A549 (cell line): ENCODE measurements around the gene KRTAP2-4. TPM values are rescaled to one million over a fixed set of nuclear protein-coding genes. Genes with fewer than 3 reads are reported as not detected.
A peak's percentile ranks its signal among the peaks of the same experiment; 100 is the strongest.
"Not testable (repeated sequence)": the region's sequence is repeated elsewhere in the genome, so short reads cannot be mapped to it uniquely, and the experiment has no call there.

Experiments used
- ATAC-seq, 2 experiments: fragments of 200-7000 bp in 1 of 2; fragments of >200 bp in 1 of 2; cut with Nextera tagmentation in 1 of 2; cut with Tn5 transposase in 1 of 2; 3 replicates each; pipeline versions ENCODE4 v1.8.0 to v1.9.1; 2018 to 2020; ENCODE audit warnings: mild to moderate bottlenecking in 1 of 2, moderate library complexity in 1 of 2
- CTCF ChIA-PET: fragments of 300-600 bp; sonication (Branson Sonifier 250); formaldehyde crosslinking; extraction: SDS; loops from one replicate; lab custom pipeline; 2021; ENCODE audit warnings: antibody characterized with exemption, inconsistent platforms; lab: Yijun Ruan, JAX
- POLR2A ChIA-PET: fragments of 350-600 bp; formaldehyde crosslinking; extraction: SDS; loops from one replicate; lab custom pipeline; 2021; ENCODE audit warnings: antibody characterized with exemption, inconsistent platforms; lab: Yijun Ruan, JAX
- DNase-seq, 2 experiments: peaks; one replicate each; pipeline versions ENCODE4 v3.0.0 to v3.0.0-alpha.2; 2011 to 2016; ENCODE audit warnings: low read depth in 1 of 2, low spot score in 1 of 2
- FAIRE-seq: peaks from 2 replicates; lab custom pipeline; 2011; peaks lifted over from hg19 to GRCh38; lab: Jason Lieb, UNC
- H3K27ac ChIP-seq, 2 experiments: fragments of >200 bp; sonication (Bioruptor Twin); formaldehyde crosslinking; 3 replicates each; pipeline ENCODE4 v1.5.1; 2016 to 2017
- H3K4me1 ChIP-seq: fragments of >200 bp; sonication (Bioruptor Twin); formaldehyde crosslinking; 3 replicates; pipeline ENCODE4 v1.6.1; 2016
- H3K4me2 ChIP-seq: fragments of >200 bp; sonication (Bioruptor Twin); formaldehyde crosslinking; 3 replicates; pipeline ENCODE4 v1.6.1; 2016
- H3K4me3 ChIP-seq: fragments of >200 bp; sonication (Bioruptor Twin); formaldehyde crosslinking; 3 replicates; pipeline ENCODE4 v1.5.1; 2016
- H3K9me3 ChIP-seq: fragments of >200 bp; sonication (Bioruptor Twin); formaldehyde crosslinking; 3 replicates; pipeline ENCODE4 v1.6.1; 2016
- CBX2 ChIP-seq: fragments of 200-600 bp; sonication (generic); IDR thresholded peaks from 2 replicates; pipeline ENCODE4 v1.6.1; 2016; ENCODE audit warnings: low read depth, mild to moderate bottlenecking, borderline replicate concordance
- CHD2 ChIP-seq: fragments of 150-350 bp; IDR thresholded peaks from 2 replicates; pipeline ENCODE4 v1.6.1; 2014; ENCODE audit warnings: low read length; ENCODE audit not compliant: partially characterized antibody
- CHD4 ChIP-seq: fragments of 200-600 bp; sonication (generic); IDR thresholded peaks from 2 replicates; pipeline ENCODE4 v1.6.1; 2016; ENCODE audit warnings: antibody characterized with exemption, mild to moderate bottlenecking, borderline replicate concordance
- EP300 ChIP-seq, 2 experiments: fragments of >200 bp; sonication (Bioruptor Twin); formaldehyde crosslinking; IDR thresholded peaks; 2 replicates in 1 of 2; 3 replicates in 1 of 2; pipeline ENCODE4 v1.6.1; 2016 to 2017
- FOSB ChIP-seq: fragments of 250-450 bp; sonication (Bioruptor Pico); IDR thresholded peaks from 2 replicates; pipeline ENCODE4 v1.5.0; 2020; ENCODE audit warnings: mild to moderate bottlenecking, moderate library complexity
- FOSL2 ChIP-seq, 2 experiments: fragments of 450-650 bp in 1 of 2; fragments of >200 bp in 1 of 2; sonication (Bioruptor Twin) in 1 of 2; formaldehyde crosslinking; IDR thresholded peaks; 2 replicates each; pipeline versions ENCODE4 v1.5.0 to v1.6.1; 2016 to 2020; ENCODE audit warnings: mild to moderate bottlenecking in 1 of 2, moderate library complexity in 1 of 2
- FOXS1 ChIP-seq: fragments of 250-450 bp; sonication (Bioruptor Pico); IDR thresholded peaks from 2 replicates; pipeline ENCODE4 v1.5.0; 2020; ENCODE audit warnings: mild to moderate bottlenecking, moderate library complexity
- GATA3 ChIP-seq: IDR thresholded peaks from 2 replicates; pipeline ENCODE4 v1.6.1; 2012; ENCODE audit warnings: borderline replicate concordance
- HEYL ChIP-seq: fragments of 250-450 bp; sonication (Bioruptor Pico); IDR thresholded peaks from 2 replicates; pipeline ENCODE4 v1.8.0; 2021; ENCODE audit warnings: mild to moderate bottlenecking, moderate library complexity
- HOXB13 ChIP-seq: fragments of 250-450 bp; sonication (Bioruptor Pico); IDR thresholded peaks from 2 replicates; pipeline ENCODE4 v1.5.0; 2020; ENCODE audit warnings: low read depth, mild to moderate bottlenecking, moderate library complexity
- JUN ChIP-seq, 2 experiments: fragments of >200 bp; sonication (Bioruptor Twin); formaldehyde crosslinking; IDR thresholded peaks; 2 replicates in 1 of 2; 3 replicates in 1 of 2; pipeline ENCODE4 v1.6.1; 2016 to 2017
- JUNB ChIP-seq: fragments of >200 bp; sonication (Bioruptor Twin); formaldehyde crosslinking; IDR thresholded peaks from 2 replicates; pipeline ENCODE4 v1.6.1; 2016
- KDM5A ChIP-seq: fragments of 200-600 bp; sonication (generic); IDR thresholded peaks from 2 replicates; pipeline ENCODE4 v1.6.1; 2016; ENCODE audit warnings: antibody characterized with exemption, mild to moderate bottlenecking
- MAFK ChIP-seq: fragments of 450-650 bp; IDR thresholded peaks from 2 replicates; pipeline ENCODE4 v1.6.1; 2014; ENCODE audit not compliant: partially characterized antibody
- RAD21 ChIP-seq, 2 experiments: fragments of >200 bp in 1 of 2; sonication (Bioruptor Twin) in 1 of 2; formaldehyde crosslinking in 1 of 2; IDR thresholded peaks in 1 of 2; conservative IDR thresholded peaks in 1 of 2; 2 replicates in 1 of 2; 3 replicates in 1 of 2; pipeline ENCODE4 v1.6.1; 2012 to 2018; ENCODE audit warnings: inconsistent platforms in 1 of 2
- RCOR1 ChIP-seq: fragments of 150-350 bp; IDR thresholded peaks from 2 replicates; pipeline ENCODE4 v1.6.1; 2014; ENCODE audit warnings: antibody characterized with exemption, low read length, low read depth
- SREBF2 ChIP-seq: fragments of 450-650 bp; IDR thresholded peaks from 2 replicates; pipeline ENCODE4 v1.6.1; 2014; ENCODE audit warnings: mild to moderate bottlenecking, moderate library complexity
- ZC3H11A ChIP-seq: fragments of 450-650 bp; IDR thresholded peaks from 2 replicates; pipeline ENCODE4 v1.6.1; 2014; ENCODE audit warnings: antibody characterized with exemption, mild to moderate bottlenecking
- ZNF302 ChIP-seq: fragments of 250-450 bp; sonication (Bioruptor Pico); IDR thresholded peaks from 2 replicates; pipeline ENCODE4 v1.9.0; 2021; ENCODE audit warnings: inconsistent platforms, mild to moderate bottlenecking, moderate library complexity
- whole genome bisulfite sequencing: methylation state at CpG from one replicate; pipeline ENCODE4 v1.1.6; 2017; ENCODE audit errors: missing lambda C conversion rate; 5-methylcytosine and 5-hydroxymethylcytosine counted together
- polyA plus RNA-seq, 4 experiments: library from polyadenylated mRNA; depleted of rRNA in 3 of 4; stranded (reverse); fragments of >200 nt; fragmentation: RNase III in 1 of 4; extraction: RNeasy Plus Mini Kit Qiagen cat#74134 plus additional on column Dnase treatment in 1 of 4; gene quantifications; 2 replicates in 3 of 4; 3 replicates in 1 of 4; pipeline ENCODE4 v1.2.3, GENCODE V29; 2011 to 2017
- TF ChIP-seq, protein P1 (sequence below): IDR thresholded peaks from 2 replicates; pipeline ENCODE4 v1.6.1; 2012
- TF ChIP-seq, protein P2 (sequence below): fragments of 250-450 bp; sonication (Bioruptor Pico); IDR thresholded peaks from 2 replicates; pipeline ENCODE4 v1.5.0; 2020; ENCODE audit warnings: low read depth, mild to moderate bottlenecking, moderate library complexity
- TF ChIP-seq, protein P3 (sequence below): fragments of >200 bp; sonication (Bioruptor Twin); formaldehyde crosslinking; IDR thresholded peaks from 3 replicates; pipeline ENCODE4 v1.6.1; 2016
- TF ChIP-seq, protein P4 (sequence below): IDR thresholded peaks from 2 replicates; pipeline ENCODE4 v1.6.1; 2012; ENCODE audit warnings: low read depth, borderline replicate concordance
- TF ChIP-seq, protein P5 (sequence below): fragments of 250-450 bp; sonication (Bioruptor Pico); IDR thresholded peaks from 2 replicates; pipeline ENCODE4 v1.5.0; 2021; ENCODE audit warnings: mild to moderate bottlenecking, moderate library complexity, borderline replicate concordance

Gene KRTAP2-4
- polyA plus RNA-seq, 2 of the 4 experiments (the other 2 are of a cell fraction): not detected

DNA sequence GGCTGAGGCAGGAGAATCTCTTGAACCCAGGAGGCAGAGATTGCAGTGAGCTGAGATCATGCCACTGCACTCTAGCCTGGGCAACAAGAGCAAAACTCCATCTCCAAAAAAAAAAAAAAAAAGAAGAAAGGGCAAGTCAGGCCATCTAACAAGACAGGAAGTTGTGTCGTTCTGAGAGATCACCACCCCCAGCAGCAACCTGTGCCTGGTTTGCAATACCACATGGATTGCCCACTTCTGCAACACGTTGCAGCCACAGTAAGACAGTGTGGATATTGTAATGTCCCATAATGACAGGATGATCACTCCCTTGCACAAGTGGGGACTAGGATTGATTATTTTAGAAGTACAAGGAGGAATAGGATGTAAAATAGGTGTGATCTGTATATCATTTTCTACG, 3.4 kb upstream of the KRTAP2-4 start:
- Histone ChIP-seq H3K4me2 (no peak overlapping the region), H3K27ac (no peak overlapping the region), H3K4me3 (no peak overlapping the region), H3K4me1 (peaks cover 7% of the 10 kb centered on the region; the same call in 2 of the 3 replicates), H3K9me3 (no peaks in the 10 kb centered on the region)
- 88% methylated on average over 3 of the region's 3 CpGs for WGBS
- ChIA-PET POLR2A (no interaction called here), CTCF (interaction anchor here (2.5 kb wide), 1 partner anchor 10 kb away, joined by 6 read pairs; no protein-coding TSS in a partner anchor)
- ATAC-seq (no peak), DNase-seq (no peak), FAIRE-seq (no peak)
- TF ChIP-seq GATA3 (no peak), HEYL (CRISPR knock-in tag) (no peak), JUNB (no peak), RCOR1 (no peak), EP300 (IDR thresholded peaks at IDR 0.05) (no peak)
- TF ChIP-seq, protein P1, sequence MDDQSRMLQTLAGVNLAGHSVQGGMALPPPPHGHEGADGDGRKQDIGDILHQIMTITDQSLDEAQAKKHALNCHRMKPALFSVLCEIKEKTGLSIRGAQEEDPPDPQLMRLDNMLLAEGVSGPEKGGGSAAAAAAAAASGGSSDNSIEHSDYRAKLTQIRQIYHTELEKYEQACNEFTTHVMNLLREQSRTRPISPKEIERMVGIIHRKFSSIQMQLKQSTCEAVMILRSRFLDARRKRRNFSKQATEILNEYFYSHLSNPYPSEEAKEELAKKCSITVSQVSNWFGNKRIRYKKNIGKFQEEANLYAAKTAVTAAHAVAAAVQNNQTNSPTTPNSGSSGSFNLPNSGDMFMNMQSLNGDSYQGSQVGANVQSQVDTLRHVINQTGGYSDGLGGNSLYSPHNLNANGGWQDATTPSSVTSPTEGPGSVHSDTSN: no peak
- TF ChIP-seq, protein P2, sequence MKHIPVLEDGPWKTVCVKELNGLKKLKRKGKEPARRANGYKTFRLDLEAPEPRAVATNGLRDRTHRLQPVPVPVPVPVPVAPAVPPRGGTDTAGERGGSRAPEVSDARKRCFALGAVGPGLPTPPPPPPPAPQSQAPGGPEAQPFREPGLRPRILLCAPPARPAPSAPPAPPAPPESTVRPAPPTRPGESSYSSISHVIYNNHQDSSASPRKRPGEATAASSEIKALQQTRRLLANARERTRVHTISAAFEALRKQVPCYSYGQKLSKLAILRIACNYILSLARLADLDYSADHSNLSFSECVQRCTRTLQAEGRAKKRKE (CRISPR knock-in tag): no peak

DNA sequence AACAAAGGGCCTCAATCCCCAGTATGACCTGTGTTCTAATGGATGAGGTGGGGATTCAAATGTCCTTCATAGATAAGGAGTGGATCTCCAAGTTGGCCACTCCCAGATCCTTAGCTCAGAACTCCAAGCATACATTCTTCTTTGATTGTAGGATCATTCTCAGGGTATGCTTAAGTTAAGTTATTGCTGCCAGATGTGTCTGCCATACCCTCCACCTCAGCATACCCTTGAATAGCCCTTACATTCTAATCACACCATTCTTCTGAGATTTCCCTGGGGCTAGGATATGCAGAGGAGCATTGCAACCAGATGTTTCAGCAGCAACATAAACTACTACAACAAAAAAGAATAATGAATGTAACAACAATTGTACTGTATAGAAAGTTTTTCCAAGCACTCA, 1.6 kb upstream of the KRTAP2-4 start:
- no peak overlapping the region for H3K4me3 ChIP-seq
- ATAC-seq (no peak), DNase-seq (no peak), FAIRE-seq (peak; percentile 56)
- CTCF ChIA-PET: interaction anchor here (1.7 to 2.5 kb wide), 2 partner anchors 8 to 158 kb away, joined by 4 to 6 read pairs; no protein-coding TSS in a partner anchor
- H3K9me3 ChIP-seq: no peaks in the 10 kb centered on the region
- TF ChIP-seq CHD4 (no peak), ZNF302 (CRISPR knock-in tag) (no peak), GATA3 (no peak), JUN (IDR thresholded peaks at IDR 0.05) (no peak), CBX2 (no peak), MAFK (no peak), KDM5A (no peak), SREBF2 (no peak), RCOR1 (no peak), FOSL2 (IDR thresholded peaks at IDR 0.05) (no peak), FOSL2 (CRISPR knock-in tag; IDR thresholded peaks at IDR 0.05) (no peak), RAD21 (conservative IDR thresholded peaks at IDR 0.05 in 1 of 2, IDR thresholded peaks at IDR 0.05 in 1 of 2) (no peak), HOXB13 (CRISPR knock-in tag) (no peak), FOXS1 (CRISPR knock-in tag) (no peak), ZC3H11A (no peak), FOSB (no peak), CHD2 (no peak)
- TF ChIP-seq, protein P3, sequence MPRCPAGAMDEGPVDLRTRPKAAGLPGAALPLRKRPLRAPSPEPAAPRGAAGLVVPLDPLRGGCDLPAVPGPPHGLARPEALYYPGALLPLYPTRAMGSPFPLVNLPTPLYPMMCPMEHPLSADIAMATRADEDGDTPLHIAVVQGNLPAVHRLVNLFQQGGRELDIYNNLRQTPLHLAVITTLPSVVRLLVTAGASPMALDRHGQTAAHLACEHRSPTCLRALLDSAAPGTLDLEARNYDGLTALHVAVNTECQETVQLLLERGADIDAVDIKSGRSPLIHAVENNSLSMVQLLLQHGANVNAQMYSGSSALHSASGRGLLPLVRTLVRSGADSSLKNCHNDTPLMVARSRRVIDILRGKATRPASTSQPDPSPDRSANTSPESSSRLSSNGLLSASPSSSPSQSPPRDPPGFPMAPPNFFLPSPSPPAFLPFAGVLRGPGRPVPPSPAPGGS: no peak
- TF ChIP-seq, protein P1: no peak
- TF ChIP-seq, protein P4, sequence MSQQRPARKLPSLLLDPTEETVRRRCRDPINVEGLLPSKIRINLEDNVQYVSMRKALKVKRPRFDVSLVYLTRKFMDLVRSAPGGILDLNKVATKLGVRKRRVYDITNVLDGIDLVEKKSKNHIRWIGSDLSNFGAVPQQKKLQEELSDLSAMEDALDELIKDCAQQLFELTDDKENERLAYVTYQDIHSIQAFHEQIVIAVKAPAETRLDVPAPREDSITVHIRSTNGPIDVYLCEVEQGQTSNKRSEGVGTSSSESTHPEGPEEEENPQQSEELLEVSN: no peak
- TF ChIP-seq, protein P5, sequence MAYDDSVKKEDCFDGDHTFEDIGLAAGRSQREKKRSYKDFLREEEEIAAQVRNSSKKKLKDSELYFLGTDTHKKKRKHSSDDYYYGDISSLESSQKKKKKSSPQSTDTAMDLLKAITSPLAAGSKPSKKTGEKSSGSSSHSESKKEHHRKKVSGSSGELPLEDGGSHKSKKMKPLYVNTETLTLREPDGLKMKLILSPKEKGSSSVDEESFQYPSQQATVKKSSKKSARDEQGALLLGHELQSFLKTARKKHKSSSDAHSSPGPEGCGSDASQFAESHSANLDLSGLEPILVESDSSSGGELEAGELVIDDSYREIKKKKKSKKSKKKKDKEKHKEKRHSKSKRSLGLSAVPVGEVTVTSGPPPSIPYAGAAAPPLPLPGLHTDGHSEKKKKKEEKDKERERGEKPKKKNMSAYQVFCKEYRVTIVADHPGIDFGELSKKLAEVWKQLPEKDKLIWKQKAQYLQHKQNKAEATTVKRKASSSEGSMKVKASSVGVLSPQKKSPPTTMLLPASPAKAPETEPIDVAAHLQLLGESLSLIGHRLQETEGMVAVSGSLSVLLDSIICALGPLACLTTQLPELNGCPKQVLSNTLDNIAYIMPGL: no peak
- H3K4me1 ChIP-seq: peaks cover 10% of the 10 kb centered on the region
- no peak overlapping the region for H3K4me2 ChIP-seq
- no peak overlapping the region for H3K27ac ChIP-seq
- POLR2A ChIA-PET: no interaction called here

DNA sequence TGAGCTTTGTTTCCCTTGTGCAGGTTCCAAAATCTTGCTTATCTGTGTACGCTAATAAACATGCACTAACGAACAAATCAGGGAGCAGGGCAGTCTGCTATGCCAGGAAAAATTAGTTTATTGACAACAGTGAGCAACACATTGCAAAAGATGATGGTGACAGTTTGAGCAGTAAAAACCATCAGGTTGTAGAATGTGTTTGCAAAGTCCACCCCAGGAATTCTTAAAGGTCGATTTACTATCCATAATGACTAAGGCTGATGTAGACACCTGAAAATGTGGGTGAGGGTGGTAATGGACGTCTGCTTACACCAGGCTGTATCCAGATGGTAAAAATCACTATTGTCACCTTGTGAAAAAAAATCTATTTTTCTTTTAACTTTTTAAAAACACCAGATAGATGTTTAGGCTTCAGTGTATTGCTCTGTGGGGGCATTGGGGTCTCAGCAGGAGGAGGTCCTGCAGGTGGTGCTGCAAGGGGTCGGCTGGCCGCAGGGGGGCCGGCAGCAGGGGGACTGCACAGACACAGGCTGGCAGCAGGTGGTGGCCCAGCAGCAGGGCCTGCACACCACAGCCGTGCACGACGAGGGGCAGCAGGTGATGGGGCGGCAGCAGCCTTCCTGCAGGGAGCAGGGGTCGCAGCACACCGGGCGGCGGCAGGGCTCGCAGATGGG, 526 bp downstream of the KRTAP2-4 start:
- ATAC-seq, FAIRE-seq, H3K4me3 ChIP-seq, DNase-seq, H3K4me2 ChIP-seq, POLR2A ChIA-PET, H3K9me3 ChIP-seq, H3K27ac ChIP-seq: not testable (repeated sequence)
- WGBS: 65% methylated on average over 7 of the region's 16 CpGs
- H3K4me1 ChIP-seq: peaks cover 24% of the 10 kb centered on the region
- CTCF ChIA-PET: interaction anchor here (1.0 to 1.4 kb wide), 2 partner anchors 485 to 598 kb away, joined by 3 to 4 read pairs; no protein-coding TSS in a partner anchor
